Activated T-cell treated with anti-CD3 and anti-CD28 coated beads for 24 hours (primary cell): ENCODE data around the gene ATF6B.

Experiments
- DNase-seq: peaks from one replicate; pipeline ENCODE4 v3.0.0-alpha.2; 2020; ENCODE audit warnings: low read depth

Gene ATF6B

GRCh38 chr6:32127717-32128592 lies at the start of gene ATF6B:
TSS of gene ATF6B (minus strand) at chr6:32128246. CDS start at chr6:32128207, 39 bp downstream.
- DNase-seq: peak; percentile 97

- no peak for DNase-seq
Observed at GRCh38 chr6:32177183-32177787, 49.2 kb upstream of the ATF6B start.

- DNase-seq: no peak
Observed at GRCh38 chr6:32176476-32177182, 48.6 kb upstream of the ATF6B start.

GRCh38 chr6:32175711-32176475 lies 47.8 kb upstream of the ATF6B start, which contains the start of gene AGPAT1:
TSS of gene AGPAT1 (minus strand) at chr6:32176084. CDS start at chr6:32171496, 4,588 bp downstream.
- peak; percentile 95 for DNase-seq

- no peak for DNase-seq
Observed at GRCh38 chr6:32175322-32175710, 47.3 kb upstream of the ATF6B start.

- DNase-seq: no peak
Observed at GRCh38 chr6:32174416-32174815, 46.4 kb upstream of the ATF6B start.

- DNase-seq: no peak
Observed at GRCh38 chr6:32173051-32173727, 45.1 kb upstream of the ATF6B start.

- DNase-seq: no peak
Observed at GRCh38 chr6:32171234-32171633, 43.2 kb upstream of the ATF6B start.

GRCh38 chr6:32170294-32170693 lies 42.2 kb upstream of the ATF6B start:
- DNase-seq: no peak

- no peak for DNase-seq
Observed at GRCh38 chr6:32168807-32169591, 41.0 kb upstream of the ATF6B start.

- no peak for DNase-seq
Observed at GRCh38 chr6:32168350-32168749, 40.3 kb upstream of the ATF6B start.

GRCh38 chr6:32167761-32168262 lies 39.8 kb upstream of the ATF6B start:
- no peak for DNase-seq

- DNase-seq: no peak
Observed at GRCh38 chr6:32167154-32167760, 39.2 kb upstream of the ATF6B start.

- DNase-seq: no peak
Observed at GRCh38 chr6:32166411-32167061, 38.5 kb upstream of the ATF6B start.

- DNase-seq: no peak
Observed at GRCh38 chr6:32164295-32164694, 36.2 kb upstream of the ATF6B start, which contains the start of gene EGFL8. TSS of gene EGFL8 (plus strand) at chr6:32164595. CDS start at chr6:32166166, 1,571 bp downstream.

GRCh38 chr6:32163559-32164258 lies 35.7 kb upstream of the ATF6B start:
- no peak for DNase-seq

- no peak for DNase-seq
Observed at GRCh38 chr6:32158052-32158451, 30.0 kb upstream of the ATF6B start.

GRCh38 chr6:32156891-32157290 lies 28.8 kb upstream of the ATF6B start:
- DNase-seq: no peak
